H9 (cell line): ENCODE results near the gene RASL10B. TPM values are rescaled to one million over a fixed set of nuclear protein-coding genes. Genes with fewer than 3 reads are reported as not detected.

Experiments used
- DNase-seq: peaks from one replicate; pipeline ENCODE4 v3.0.0-alpha.2; 2017
- H2AFZ ChIP-seq: one replicate; pipeline ENCODE4 v1.6.1; 2013; ENCODE audit warnings: mild to moderate bottlenecking, low read length, control low read depth, moderate library complexity
- H2AK5ac ChIP-seq: 2 replicates; pipeline ENCODE4 v1.6.1; 2013; ENCODE audit warnings: low read length, control low read depth, mixed read lengths; ENCODE audit not compliant: insufficient read length
- H2BK120ac ChIP-seq: one replicate; pipeline ENCODE4 v1.6.1; 2013; ENCODE audit warnings: low read depth, mild to moderate bottlenecking, low read length, control low read depth, inconsistent platforms; ENCODE audit not compliant: poor library complexity, severe bottlenecking
- H2BK12ac ChIP-seq: 2 replicates; pipeline ENCODE4 v1.6.1; 2013; ENCODE audit warnings: low read length, control low read depth, mixed read lengths, low read depth; ENCODE audit not compliant: insufficient read length
- H2BK15ac ChIP-seq: 2 replicates; pipeline ENCODE4 v1.6.1; 2013; ENCODE audit warnings: low read depth, low read length, control low read depth
- H2BK20ac ChIP-seq: one replicate; pipeline ENCODE4 v1.6.1; 2013; ENCODE audit warnings: low read depth, mild to moderate bottlenecking, low read length, control low read depth, inconsistent platforms; ENCODE audit not compliant: poor library complexity, severe bottlenecking
- H2BK5ac ChIP-seq: 2 replicates; pipeline ENCODE4 v1.6.1; 2013; ENCODE audit warnings: low read length, control low read depth, mixed read lengths; ENCODE audit not compliant: insufficient read length
- H3K14ac ChIP-seq: 2 replicates; pipeline ENCODE4 v1.6.1; 2013; ENCODE audit warnings: low read length, control low read depth; ENCODE audit not compliant: insufficient read depth
- H3K18ac ChIP-seq: 2 replicates; pipeline ENCODE4 v1.6.1; 2013; ENCODE audit warnings: low read depth, mild to moderate bottlenecking, mixed read lengths, low read length, control low read depth; ENCODE audit not compliant: insufficient read length
- H3K23ac ChIP-seq: 2 replicates; pipeline ENCODE4 v1.6.1; 2013; ENCODE audit warnings: low read length, control low read depth, mixed read lengths, low read depth; ENCODE audit not compliant: insufficient read length
- H3K23me2 ChIP-seq: 2 replicates; pipeline ENCODE4 v1.6.1; 2013; ENCODE audit warnings: low read depth, mild to moderate bottlenecking, mixed read lengths, low read length, control low read depth; ENCODE audit not compliant: insufficient read length, poor library complexity, severe bottlenecking
- H3K27ac ChIP-seq: 2 replicates; pipeline ENCODE4 v1.5.1; 2013; ENCODE audit warnings: low read length, control low read depth, mixed read lengths, low read depth; ENCODE audit not compliant: insufficient read length
- H3K27me3 ChIP-seq: 2 replicates; pipeline ENCODE4 v1.6.1; 2013; ENCODE audit warnings: low read length, control low read depth, inconsistent platforms; ENCODE audit not compliant: insufficient read depth
- H3K4ac ChIP-seq: 2 replicates; pipeline ENCODE4 v1.6.1; 2013; ENCODE audit warnings: low read depth, mild to moderate bottlenecking, control low read depth, inconsistent platforms, low read length, moderate library complexity
- H3K4me1 ChIP-seq: 2 replicates; pipeline ENCODE4 v1.6.1; 2013; ENCODE audit warnings: low read length, control low read depth, inconsistent platforms; ENCODE audit not compliant: insufficient read depth
- H3K4me2 ChIP-seq: 2 replicates; pipeline ENCODE4 v1.6.1; 2013; ENCODE audit warnings: low read length, control low read depth, mixed read lengths; ENCODE audit not compliant: insufficient read length, insufficient read depth
- H3K56ac ChIP-seq: 2 replicates; pipeline ENCODE4 v1.6.1; 2013; ENCODE audit warnings: low read depth, mild to moderate bottlenecking, mixed read lengths, low read length, control low read depth; ENCODE audit not compliant: insufficient read length
- H3K79me1 ChIP-seq: 2 replicates; pipeline ENCODE4 v1.6.1; 2013; ENCODE audit warnings: low read depth, mild to moderate bottlenecking, moderate library complexity, low read length, control low read depth, inconsistent platforms; ENCODE audit not compliant: insufficient read depth, poor library complexity, severe bottlenecking
- H3K79me2 ChIP-seq: 2 replicates; pipeline ENCODE4 v1.6.1; 2013; ENCODE audit warnings: low read length, control low read depth, inconsistent platforms; ENCODE audit not compliant: insufficient read depth
- H3K9ac ChIP-seq: 2 replicates; pipeline ENCODE4 v1.6.1; 2013; ENCODE audit warnings: low read length, control low read depth, mixed read lengths; ENCODE audit not compliant: insufficient read length; ENCODE audit errors: extremely low read depth
- H3K9me3 ChIP-seq: one replicate; pipeline ENCODE4 v1.6.1; 2013; ENCODE audit warnings: low read depth, low read length, inconsistent platforms; ENCODE audit not compliant: control insufficient read depth
- H3T11ph ChIP-seq: one replicate; pipeline ENCODE4 v1.6.1; 2013; ENCODE audit warnings: mild to moderate bottlenecking, low read length, control low read depth, inconsistent platforms
- H4K20me1 ChIP-seq: one replicate; pipeline ENCODE4 v1.6.1; 2013; ENCODE audit not compliant: control insufficient read depth, insufficient read length, insufficient read depth
- H4K5ac ChIP-seq: 2 replicates; pipeline ENCODE4 v1.6.1; 2013; ENCODE audit warnings: low read depth, mild to moderate bottlenecking, mixed read lengths, low read length, control low read depth; ENCODE audit not compliant: insufficient read length
- H4K8ac ChIP-seq: replicated peaks from 2 replicates; pipeline ENCODE4 v1.6.1; 2013; ENCODE audit warnings: low read length, control low read depth, mixed read lengths, low read depth; ENCODE audit not compliant: insufficient read length
- H4K91ac ChIP-seq: 2 replicates; pipeline ENCODE4 v1.6.1; 2013; ENCODE audit warnings: low read depth, mild to moderate bottlenecking, moderate library complexity, mixed read lengths, low read length, control low read depth; ENCODE audit not compliant: insufficient read length
- H3K27ac Mint-ChIP-seq, 3 experiments: 2 replicates in 2 of 3; 3 replicates in 1 of 3; pipeline ENCODE4 v1.8.0; 2020 to 2021; ENCODE audit warnings: mixed read lengths in 3 of 3, mild to moderate bottlenecking in 1 of 3, moderate library complexity in 1 of 3
- H3K27me3 Mint-ChIP-seq: 2 replicates; pipeline ENCODE4 v1.8.0; 2021; ENCODE audit warnings: low read depth, mild to moderate bottlenecking, moderate library complexity, mixed read lengths
- H3K36me3 Mint-ChIP-seq, 3 experiments: 2 replicates in 2 of 3; 3 replicates in 1 of 3; pipeline ENCODE4 v1.8.0; 2020 to 2021; ENCODE audit warnings: low read depth in 3 of 3, mixed read lengths in 3 of 3; ENCODE audit not compliant: insufficient read depth in 1 of 3
- H3K4me1 Mint-ChIP-seq, 2 experiments: 2 replicates each; pipeline ENCODE4 v1.8.0; 2020; ENCODE audit warnings: mixed read lengths in 2 of 2
- H3K4me3 Mint-ChIP-seq, 2 experiments: 2 replicates in 1 of 2; 3 replicates in 1 of 2; pipeline ENCODE4 v1.8.0; 2020 to 2021; ENCODE audit warnings: mild to moderate bottlenecking in 2 of 2, mixed read lengths in 2 of 2, moderate library complexity in 1 of 2
- H3K9me3 Mint-ChIP-seq, 2 experiments: 2 replicates in 1 of 2; 3 replicates in 1 of 2; pipeline ENCODE4 v1.8.0; 2020; ENCODE audit warnings: mild to moderate bottlenecking in 2 of 2, mixed read lengths in 2 of 2, moderate library complexity in 1 of 2
- CTCF ChIP-seq: fragments of 200-600 bp; sonication (generic); conservative IDR thresholded peaks from 3 replicates; pipeline ENCODE4 v1.8.0; 2021; ENCODE audit warnings: antibody characterized with exemption, mild to moderate bottlenecking
- WGBS: extraction: QIAGEN DNeasy Blood & Tissue Kit; methylation state at CpG from one replicate; pipeline ENCODE4 v1.1.7; 2013; ENCODE audit warnings: missing lambda C conversion rate, low lambda C conversion rate, mixed read lengths; ENCODE audit not compliant: insufficient read length; ENCODE audit errors: extremely low coverage; 5-methylcytosine and 5-hydroxymethylcytosine counted together
- total RNA-seq: library from RNA; stranded (reverse); gene quantifications from 2 replicates; pipeline ENCODE4 v1.2.1, GENCODE V29; 2021

The RASL10B gene
- total RNA-seq, 1 experiment from 2014 or later: 15.9 TPM

- TF ChIP-seq CTCF: no peak
- Histone ChIP-seq H3K9me3 (no peaks in the 10 kb centered on the region), H3K27ac (no peak overlapping the region), H2AK5ac (no peak overlapping the region), H3K27me3 (no peaks in the 10 kb centered on the region), H4K8ac (no peak overlapping the region), H4K20me1 (no peaks in the 10 kb centered on the region), H2BK120ac (no peak overlapping the region), H3K23me2 (peaks cover 1% of the 10 kb centered on the region), H2BK12ac (no peak overlapping the region), H3T11ph (no peak overlapping the region), H3K56ac (no peak overlapping the region), H2BK5ac (no peak overlapping the region), H3K79me1 (no peaks in the 10 kb centered on the region), H3K23ac (no peak overlapping the region), H3K18ac (no peak overlapping the region), H3K4me1 (0 out of 2 replicates have a peak, but pooled peaks cover 3% of the 10 kb centered on the region), H4K5ac (no peak overlapping the region), H3K4me2 (no peak overlapping the region), H2AFZ (no peak overlapping the region), H3K9ac (no peak overlapping the region), H4K91ac (no peak overlapping the region), H2BK15ac (no peak overlapping the region), H3K79me2 (no peaks in the 10 kb centered on the region), H3K4ac (no peak overlapping the region), H2BK20ac (no peak overlapping the region), H3K14ac (no peak overlapping the region)
- Mint-ChIP-seq H3K36me3 (peaks cover 7 to 27% (median 27%) of the 10 kb centered on the region in 3 experiments; a peak in 6 of 7 replicates), H3K27me3 (peaks cover 15% of the 10 kb centered on the region), H3K27ac (no peak overlapping the region; a peak in 1 of 7 replicates), H3K4me1 (peaks cover 33 to 44% of the 10 kb centered on the region in 2 experiments), H3K4me3 (no peak overlapping the region), H3K9me3 (no peaks in the 10 kb centered on the region)
- WGBS: no CpG with 5 or more reads among the region's 5 CpGs
- no peak for DNase-seq
Observed at GRCh38 chr17:35726953-35727460, 4.4 kb upstream of the RASL10B start.
